Adrenal gland (tissue), 5 donors: ENCODE measurements around the gene CACNG7.

ENCODE experiments used
- POLR2A ChIP-seq, 2 donors: fragments of 450-650 bp; IDR thresholded peaks; one replicate each; pipeline ENCODE4 v1.6.1; 2017; ENCODE audit warnings: antibody characterized with exemption in 2 of 2, mild to moderate bottlenecking in 2 of 2, moderate library complexity in 1 of 2
- TF ChIP-seq, protein P1 (sequence below), 6 experiments: fragments of 450-650 bp in 4 of 6; fragments of 200-600 bp in 2 of 6; sonication (generic) in 1 of 6; IDR thresholded peaks; 1 replicate in 5 of 6; 2 replicates in 1 of 6; pipeline versions ENCODE4 v1.5.1 to v1.8.0; 2016 to 2021; ENCODE audit warnings: antibody characterized with exemption in 6 of 6, mild to moderate bottlenecking in 2 of 6, moderate library complexity in 1 of 6
- donor health status: DM: no; HTN: no; CAD: no.

DNA sequence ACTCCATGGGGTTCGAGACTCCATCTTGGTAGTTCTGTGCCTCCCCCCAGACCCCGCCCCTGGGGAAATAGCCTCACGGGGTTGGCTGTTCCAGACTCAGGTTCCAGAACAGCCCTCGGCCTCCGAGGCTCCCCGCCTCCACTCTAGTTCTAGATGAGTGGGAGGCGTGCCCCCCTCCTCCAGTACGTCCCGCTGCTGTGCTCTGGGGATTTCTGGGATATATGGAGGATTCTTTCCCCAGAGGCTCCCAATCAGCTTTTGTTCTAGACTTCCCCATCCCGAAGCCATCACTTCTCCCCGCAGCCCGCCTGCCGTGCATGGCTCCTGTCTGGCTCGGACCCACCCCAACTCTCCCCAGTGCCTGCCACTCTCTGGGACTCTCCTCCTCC, 1.9 kb upstream of the CACNG7 start:
- TF ChIP-seq, protein P1, sequence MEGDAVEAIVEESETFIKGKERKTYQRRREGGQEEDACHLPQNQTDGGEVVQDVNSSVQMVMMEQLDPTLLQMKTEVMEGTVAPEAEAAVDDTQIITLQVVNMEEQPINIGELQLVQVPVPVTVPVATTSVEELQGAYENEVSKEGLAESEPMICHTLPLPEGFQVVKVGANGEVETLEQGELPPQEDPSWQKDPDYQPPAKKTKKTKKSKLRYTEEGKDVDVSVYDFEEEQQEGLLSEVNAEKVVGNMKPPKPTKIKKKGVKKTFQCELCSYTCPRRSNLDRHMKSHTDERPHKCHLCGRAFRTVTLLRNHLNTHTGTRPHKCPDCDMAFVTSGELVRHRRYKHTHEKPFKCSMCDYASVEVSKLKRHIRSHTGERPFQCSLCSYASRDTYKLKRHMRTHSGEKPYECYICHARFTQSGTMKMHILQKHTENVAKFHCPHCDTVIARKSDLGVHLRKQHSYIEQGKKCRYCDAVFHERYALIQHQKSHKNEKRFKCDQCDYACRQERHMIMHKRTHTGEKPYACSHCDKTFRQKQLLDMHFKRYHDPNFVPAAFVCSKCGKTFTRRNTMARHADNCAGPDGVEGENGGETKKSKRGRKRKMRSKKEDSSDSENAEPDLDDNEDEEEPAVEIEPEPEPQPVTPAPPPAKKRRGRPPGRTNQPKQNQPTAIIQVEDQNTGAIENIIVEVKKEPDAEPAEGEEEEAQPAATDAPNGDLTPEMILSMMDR (IDR thresholded peaks at IDR 0.05) = no peak
- no peak for TF ChIP-seq POLR2A (IDR thresholded peaks at IDR 0.05)
